Measurements from ENCODE around the gene DCTN4. TPM values are rescaled to one million over a fixed set of nuclear protein-coding genes. Genes with fewer than 3 reads are reported as not detected.

Gene DCTN4
- total and polyA plus RNA-seq, 2 of the 8 experiments (the other 6 are each of a cell fraction or from before 2014, with no cell fraction given), result 20.5 to 42.7 TPM

DNA sequence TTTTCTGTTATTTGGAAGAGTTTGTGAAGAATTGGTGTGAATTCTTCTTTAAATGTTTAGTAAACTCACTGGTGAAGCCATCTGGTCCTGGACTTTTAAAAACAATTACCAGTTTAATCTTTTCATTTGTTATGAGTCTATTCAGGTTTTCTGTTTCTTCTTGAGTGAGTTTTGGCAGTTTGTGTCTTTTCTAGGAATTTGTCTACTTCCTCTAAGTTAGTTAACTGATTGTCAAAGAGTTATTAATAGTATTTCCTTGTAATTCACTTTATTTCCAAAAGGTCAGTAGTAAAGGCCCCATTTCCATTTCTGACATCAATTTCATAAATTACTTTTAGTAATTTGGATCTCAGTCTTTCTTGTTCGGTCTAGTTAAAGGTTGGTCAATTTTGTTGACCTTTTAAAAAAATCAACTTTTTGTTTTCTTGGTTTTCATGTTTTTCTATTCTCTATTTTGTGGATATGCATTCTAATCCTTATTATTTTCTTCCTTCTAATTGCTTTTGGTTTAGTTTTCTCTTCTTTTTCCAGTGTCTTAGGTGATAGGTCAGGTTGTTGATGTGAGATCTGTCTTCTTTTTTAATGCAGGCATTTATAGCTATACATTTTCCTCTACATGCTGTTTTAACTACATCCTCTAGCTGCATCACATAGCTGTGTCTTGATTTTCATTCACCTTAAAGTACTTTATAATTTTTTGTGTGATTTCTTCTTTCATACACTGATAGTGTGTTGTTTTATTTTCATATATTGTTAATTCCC lies 12.4 kb upstream of the DCTN4 start (continued):
- TF ChIP-seq TAF7 (optimal IDR thresholded peaks at IDR 0.05; ENCODE audit: borderline replicate concordance, low read depth, low read length) (no peak), CTBP2 (IDR thresholded peaks at IDR 0.05; ENCODE audit: borderline replicate concordance, insufficient read depth, insufficient read length, low read length) (no peak), NANOG (IDR thresholded peaks at IDR 0.05; ENCODE audit: insufficient read depth, low read depth, low read length, poor library complexity, severe bottlenecking) (no peak), SIRT6 (IDR thresholded peaks at IDR 0.05; ENCODE audit: low read length) (no peak), CBX8 (IDR thresholded peaks at IDR 0.05; ENCODE audit: borderline replicate concordance, low read depth, low read length) (no peak), SIX5 (IDR thresholded peaks at IDR 0.05; ENCODE audit: low read depth, low read length) (no peak)
- TF ChIP-seq, protein P1, sequence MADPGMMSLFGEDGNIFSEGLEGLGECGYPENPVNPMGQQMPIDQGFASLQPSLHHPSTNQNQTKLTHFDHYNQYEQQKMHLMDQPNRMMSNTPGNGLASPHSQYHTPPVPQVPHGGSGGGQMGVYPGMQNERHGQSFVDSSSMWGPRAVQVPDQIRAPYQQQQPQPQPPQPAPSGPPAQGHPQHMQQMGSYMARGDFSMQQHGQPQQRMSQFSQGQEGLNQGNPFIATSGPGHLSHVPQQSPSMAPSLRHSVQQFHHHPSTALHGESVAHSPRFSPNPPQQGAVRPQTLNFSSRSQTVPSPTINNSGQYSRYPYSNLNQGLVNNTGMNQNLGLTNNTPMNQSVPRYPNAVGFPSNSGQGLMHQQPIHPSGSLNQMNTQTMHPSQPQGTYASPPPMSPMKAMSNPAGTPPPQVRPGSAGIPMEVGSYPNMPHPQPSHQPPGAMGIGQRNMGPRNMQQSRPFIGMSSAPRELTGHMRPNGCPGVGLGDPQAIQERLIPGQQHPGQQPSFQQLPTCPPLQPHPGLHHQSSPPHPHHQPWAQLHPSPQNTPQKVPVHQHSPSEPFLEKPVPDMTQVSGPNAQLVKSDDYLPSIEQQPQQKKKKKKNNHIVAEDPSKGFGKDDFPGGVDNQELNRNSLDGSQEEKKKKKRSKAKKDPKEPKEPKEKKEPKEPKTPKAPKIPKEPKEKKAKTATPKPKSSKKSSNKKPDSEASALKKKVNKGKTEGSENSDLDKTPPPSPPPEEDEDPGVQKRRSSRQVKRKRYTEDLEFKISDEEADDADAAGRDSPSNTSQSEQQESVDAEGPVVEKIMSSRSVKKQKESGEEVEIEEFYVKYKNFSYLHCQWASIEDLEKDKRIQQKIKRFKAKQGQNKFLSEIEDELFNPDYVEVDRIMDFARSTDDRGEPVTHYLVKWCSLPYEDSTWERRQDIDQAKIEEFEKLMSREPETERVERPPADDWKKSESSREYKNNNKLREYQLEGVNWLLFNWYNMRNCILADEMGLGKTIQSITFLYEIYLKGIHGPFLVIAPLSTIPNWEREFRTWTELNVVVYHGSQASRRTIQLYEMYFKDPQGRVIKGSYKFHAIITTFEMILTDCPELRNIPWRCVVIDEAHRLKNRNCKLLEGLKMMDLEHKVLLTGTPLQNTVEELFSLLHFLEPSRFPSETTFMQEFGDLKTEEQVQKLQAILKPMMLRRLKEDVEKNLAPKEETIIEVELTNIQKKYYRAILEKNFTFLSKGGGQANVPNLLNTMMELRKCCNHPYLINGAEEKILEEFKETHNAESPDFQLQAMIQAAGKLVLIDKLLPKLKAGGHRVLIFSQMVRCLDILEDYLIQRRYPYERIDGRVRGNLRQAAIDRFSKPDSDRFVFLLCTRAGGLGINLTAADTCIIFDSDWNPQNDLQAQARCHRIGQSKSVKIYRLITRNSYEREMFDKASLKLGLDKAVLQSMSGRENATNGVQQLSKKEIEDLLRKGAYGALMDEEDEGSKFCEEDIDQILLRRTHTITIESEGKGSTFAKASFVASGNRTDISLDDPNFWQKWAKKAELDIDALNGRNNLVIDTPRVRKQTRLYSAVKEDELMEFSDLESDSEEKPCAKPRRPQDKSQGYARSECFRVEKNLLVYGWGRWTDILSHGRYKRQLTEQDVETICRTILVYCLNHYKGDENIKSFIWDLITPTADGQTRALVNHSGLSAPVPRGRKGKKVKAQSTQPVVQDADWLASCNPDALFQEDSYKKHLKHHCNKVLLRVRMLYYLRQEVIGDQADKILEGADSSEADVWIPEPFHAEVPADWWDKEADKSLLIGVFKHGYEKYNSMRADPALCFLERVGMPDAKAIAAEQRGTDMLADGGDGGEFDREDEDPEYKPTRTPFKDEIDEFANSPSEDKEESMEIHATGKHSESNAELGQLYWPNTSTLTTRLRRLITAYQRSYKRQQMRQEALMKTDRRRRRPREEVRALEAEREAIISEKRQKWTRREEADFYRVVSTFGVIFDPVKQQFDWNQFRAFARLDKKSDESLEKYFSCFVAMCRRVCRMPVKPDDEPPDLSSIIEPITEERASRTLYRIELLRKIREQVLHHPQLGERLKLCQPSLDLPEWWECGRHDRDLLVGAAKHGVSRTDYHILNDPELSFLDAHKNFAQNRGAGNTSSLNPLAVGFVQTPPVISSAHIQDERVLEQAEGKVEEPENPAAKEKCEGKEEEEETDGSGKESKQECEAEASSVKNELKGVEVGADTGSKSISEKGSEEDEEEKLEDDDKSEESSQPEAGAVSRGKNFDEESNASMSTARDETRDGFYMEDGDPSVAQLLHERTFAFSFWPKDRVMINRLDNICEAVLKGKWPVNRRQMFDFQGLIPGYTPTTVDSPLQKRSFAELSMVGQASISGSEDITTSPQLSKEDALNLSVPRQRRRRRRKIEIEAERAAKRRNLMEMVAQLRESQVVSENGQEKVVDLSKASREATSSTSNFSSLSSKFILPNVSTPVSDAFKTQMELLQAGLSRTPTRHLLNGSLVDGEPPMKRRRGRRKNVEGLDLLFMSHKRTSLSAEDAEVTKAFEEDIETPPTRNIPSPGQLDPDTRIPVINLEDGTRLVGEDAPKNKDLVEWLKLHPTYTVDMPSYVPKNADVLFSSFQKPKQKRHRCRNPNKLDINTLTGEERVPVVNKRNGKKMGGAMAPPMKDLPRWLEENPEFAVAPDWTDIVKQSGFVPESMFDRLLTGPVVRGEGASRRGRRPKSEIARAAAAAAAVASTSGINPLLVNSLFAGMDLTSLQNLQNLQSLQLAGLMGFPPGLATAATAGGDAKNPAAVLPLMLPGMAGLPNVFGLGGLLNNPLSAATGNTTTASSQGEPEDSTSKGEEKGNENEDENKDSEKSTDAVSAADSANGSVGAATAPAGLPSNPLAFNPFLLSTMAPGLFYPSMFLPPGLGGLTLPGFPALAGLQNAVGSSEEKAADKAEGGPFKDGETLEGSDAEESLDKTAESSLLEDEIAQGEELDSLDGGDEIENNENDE (IDR thresholded peaks at IDR 0.05; ENCODE audit: insufficient replicate concordance, low read length), result no peak

Measured in H1 (cell line).